ENCODE results near the gene TLR7.

The TLR7 gene

DNA sequence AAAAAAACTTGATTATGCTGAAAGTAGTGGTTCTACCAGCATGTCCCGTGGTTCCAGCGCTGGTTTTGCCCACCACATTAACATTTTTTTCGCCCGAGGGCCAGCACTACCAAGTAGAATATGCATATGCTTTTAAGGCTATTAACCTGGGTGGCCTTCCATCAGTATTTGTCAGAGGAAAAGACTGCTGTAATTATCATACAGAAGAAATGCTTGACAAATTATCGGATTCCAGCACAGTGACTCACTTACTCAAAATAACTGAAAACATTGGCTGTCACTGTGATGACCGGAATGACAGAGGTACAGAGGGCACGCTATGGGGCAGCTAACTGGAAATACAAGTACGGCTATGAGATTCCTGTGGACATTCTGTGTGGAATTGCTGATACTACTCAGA, 41.1 kb upstream of the TLR7 start:
- Histone ChIP-seq H3K9me3 (ENCODE audit: severe bottlenecking) (no peaks in the 10 kb centered on the region), H3K4me3 (ENCODE audit: severe bottlenecking) (no peak overlapping the region), H3K27me3 (ENCODE audit: insufficient read depth, poor library complexity, severe bottlenecking) (no peaks in the 10 kb centered on the region), H3K36me3 (ENCODE audit: low read depth) (peaks cover 7% of the 10 kb centered on the region), H3K4me1 (ENCODE audit: insufficient read depth, poor library complexity, severe bottlenecking) (no peaks in the 10 kb centered on the region), H3K27ac (ENCODE audit: poor library complexity, severe bottlenecking) (no peak overlapping the region)
- DNase-seq (ENCODE audit: low spot score) = no peak
- TF ChIP-seq, protein P1, sequence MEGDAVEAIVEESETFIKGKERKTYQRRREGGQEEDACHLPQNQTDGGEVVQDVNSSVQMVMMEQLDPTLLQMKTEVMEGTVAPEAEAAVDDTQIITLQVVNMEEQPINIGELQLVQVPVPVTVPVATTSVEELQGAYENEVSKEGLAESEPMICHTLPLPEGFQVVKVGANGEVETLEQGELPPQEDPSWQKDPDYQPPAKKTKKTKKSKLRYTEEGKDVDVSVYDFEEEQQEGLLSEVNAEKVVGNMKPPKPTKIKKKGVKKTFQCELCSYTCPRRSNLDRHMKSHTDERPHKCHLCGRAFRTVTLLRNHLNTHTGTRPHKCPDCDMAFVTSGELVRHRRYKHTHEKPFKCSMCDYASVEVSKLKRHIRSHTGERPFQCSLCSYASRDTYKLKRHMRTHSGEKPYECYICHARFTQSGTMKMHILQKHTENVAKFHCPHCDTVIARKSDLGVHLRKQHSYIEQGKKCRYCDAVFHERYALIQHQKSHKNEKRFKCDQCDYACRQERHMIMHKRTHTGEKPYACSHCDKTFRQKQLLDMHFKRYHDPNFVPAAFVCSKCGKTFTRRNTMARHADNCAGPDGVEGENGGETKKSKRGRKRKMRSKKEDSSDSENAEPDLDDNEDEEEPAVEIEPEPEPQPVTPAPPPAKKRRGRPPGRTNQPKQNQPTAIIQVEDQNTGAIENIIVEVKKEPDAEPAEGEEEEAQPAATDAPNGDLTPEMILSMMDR (IDR thresholded peaks at IDR 0.05; ENCODE audit: poor library complexity, severe bottlenecking) = no peak
- no peak for ATAC-seq (ENCODE audit: low read depth)

DNA sequence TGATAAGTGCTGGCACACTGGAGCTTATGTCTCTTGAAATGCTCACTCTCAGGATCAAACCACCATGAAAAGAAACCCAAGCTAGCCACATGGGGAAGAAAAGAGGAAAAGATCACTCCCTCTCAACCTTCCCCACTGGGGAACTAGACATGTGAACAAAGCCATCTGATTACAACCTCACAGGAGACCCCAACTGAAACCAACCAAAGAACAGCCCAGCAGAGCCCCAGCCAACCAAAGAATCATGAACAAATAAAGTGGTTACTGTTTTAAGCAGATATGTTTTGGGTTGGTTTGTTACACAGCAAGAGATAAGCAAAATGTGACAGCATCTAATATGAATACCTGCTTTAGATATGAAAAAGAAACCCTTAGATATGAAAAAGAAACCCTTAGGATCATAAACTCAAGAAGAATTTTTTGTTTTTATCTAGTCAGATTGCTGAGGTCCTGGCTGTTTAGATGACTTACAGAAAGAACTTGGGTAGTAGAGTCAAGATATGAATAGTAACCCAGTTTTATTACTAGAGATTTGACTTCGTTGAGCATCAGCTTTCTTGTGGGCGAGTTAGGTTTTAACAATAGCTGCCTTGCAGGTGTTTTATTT, 23.7 kb upstream of the TLR7 start:
- DNase-seq (ENCODE audit: low spot score) (no peak), ATAC-seq (ENCODE audit: low read depth) (no peak)
- Histone ChIP-seq H3K27me3 (ENCODE audit: insufficient read depth, poor library complexity, severe bottlenecking) (no peaks in the 10 kb centered on the region), H3K9me3 (ENCODE audit: severe bottlenecking) (no peaks in the 10 kb centered on the region), H3K36me3 (ENCODE audit: low read depth) (no peaks in the 10 kb centered on the region), H3K4me1 (ENCODE audit: insufficient read depth, poor library complexity, severe bottlenecking) (no peaks in the 10 kb centered on the region), H3K4me3 (ENCODE audit: severe bottlenecking) (no peak overlapping the region), H3K27ac (ENCODE audit: poor library complexity, severe bottlenecking) (no peak overlapping the region)
- TF ChIP-seq, protein P1 (IDR thresholded peaks at IDR 0.05; ENCODE audit: poor library complexity, severe bottlenecking) = no peak

DNA sequence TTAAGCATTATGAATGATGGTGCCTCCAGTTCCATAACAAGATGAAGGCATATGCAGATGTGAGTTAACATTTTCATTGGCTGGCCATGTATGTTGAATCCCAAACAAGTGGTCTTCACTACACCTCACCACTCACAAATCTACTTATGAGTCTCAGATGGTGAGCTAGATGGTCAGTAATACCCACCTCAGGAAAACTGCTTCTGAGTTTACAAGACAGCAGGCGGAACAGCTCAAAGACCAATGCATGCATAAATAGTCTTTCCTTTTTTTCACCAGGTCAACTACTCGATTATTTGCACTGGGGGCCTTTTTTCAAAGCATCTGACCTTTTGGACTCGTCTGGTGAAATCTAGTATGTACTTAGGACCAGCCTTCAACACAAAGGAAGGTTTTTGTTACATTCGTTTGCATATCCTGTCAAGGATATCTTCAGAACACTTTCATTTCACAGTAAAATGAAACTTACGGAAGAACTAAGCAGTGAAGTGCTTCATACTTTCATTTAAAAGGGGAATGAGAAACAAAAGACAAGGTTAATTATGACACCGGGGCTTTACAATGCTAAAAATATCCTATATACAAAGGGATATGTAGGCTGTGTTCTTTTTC, 23.1 kb upstream of the TLR7 start:
- Histone ChIP-seq H3K9me3 (ENCODE audit: severe bottlenecking) (no peaks in the 10 kb centered on the region), H3K27ac (ENCODE audit: poor library complexity, severe bottlenecking) (no peak overlapping the region), H3K27me3 (ENCODE audit: insufficient read depth, poor library complexity, severe bottlenecking) (no peaks in the 10 kb centered on the region), H3K36me3 (ENCODE audit: low read depth) (no peaks in the 10 kb centered on the region), H3K4me1 (ENCODE audit: insufficient read depth, poor library complexity, severe bottlenecking) (no peaks in the 10 kb centered on the region), H3K4me3 (ENCODE audit: severe bottlenecking) (no peak overlapping the region)
- DNase-seq (ENCODE audit: low spot score) (no peak), ATAC-seq (ENCODE audit: low read depth) (no peak)
- TF ChIP-seq, protein P1 (IDR thresholded peaks at IDR 0.05; ENCODE audit: poor library complexity, severe bottlenecking) = no peak

DNA sequence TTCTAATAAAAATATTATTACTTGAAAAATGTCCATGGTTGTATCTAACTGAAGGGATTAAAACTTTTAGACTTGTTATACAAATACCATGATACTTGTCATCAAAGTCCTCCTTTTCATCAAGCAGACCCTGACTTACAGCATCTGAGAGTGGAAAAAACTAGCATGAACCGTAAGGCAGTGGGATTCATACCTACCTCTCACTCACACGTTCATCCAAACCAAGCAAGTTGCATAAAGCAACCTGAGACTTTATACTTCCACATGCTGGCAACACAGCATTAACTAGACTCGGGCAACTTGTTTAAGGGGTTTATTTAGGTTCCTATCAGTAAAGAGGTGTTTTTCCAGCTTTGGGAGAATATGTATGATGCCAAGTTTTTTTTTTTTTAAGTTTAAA, 22.6 kb upstream of the TLR7 start:
- Histone ChIP-seq H3K4me1 (ENCODE audit: insufficient read depth, poor library complexity, severe bottlenecking) (no peaks in the 10 kb centered on the region), H3K27me3 (ENCODE audit: insufficient read depth, poor library complexity, severe bottlenecking) (no peaks in the 10 kb centered on the region), H3K9me3 (ENCODE audit: severe bottlenecking) (no peaks in the 10 kb centered on the region), H3K27ac (ENCODE audit: poor library complexity, severe bottlenecking) (no peak overlapping the region), H3K4me3 (ENCODE audit: severe bottlenecking) (no peak overlapping the region), H3K36me3 (ENCODE audit: low read depth) (no peaks in the 10 kb centered on the region)
- DNase-seq (ENCODE audit: low spot score) (no peak), ATAC-seq (ENCODE audit: low read depth) (no peak)
- TF ChIP-seq, protein P1 (IDR thresholded peaks at IDR 0.05; ENCODE audit: poor library complexity, severe bottlenecking) = no peak

DNA sequence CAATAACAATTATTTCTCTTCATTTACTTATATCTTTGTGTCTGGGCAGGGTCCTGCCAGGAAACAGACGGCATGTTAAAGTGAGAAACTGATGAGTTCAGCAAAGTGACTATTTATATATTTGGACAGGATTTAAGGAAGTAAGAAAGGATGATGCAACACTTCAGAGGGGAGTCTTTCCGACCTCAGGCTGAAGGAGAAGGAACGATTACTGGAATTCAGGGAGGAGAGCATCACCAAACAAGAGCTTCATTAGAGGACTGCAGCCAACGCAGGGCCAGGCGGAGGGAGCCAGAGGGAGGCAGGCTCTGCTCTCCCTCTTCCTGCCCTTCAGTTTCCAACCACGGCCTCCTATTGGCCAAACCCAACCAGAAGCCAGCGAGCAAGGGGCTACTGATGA, 1.5 kb upstream of the TLR7 start:
- ATAC-seq (ENCODE audit: low read depth) (no peak), DNase-seq (ENCODE audit: low spot score) (no peak)
- Histone ChIP-seq H3K4me3 (ENCODE audit: severe bottlenecking) (no peak overlapping the region), H3K4me1 (ENCODE audit: insufficient read depth, poor library complexity, severe bottlenecking) (no peaks in the 10 kb centered on the region), H3K27ac (ENCODE audit: poor library complexity, severe bottlenecking) (no peak overlapping the region), H3K27me3 (ENCODE audit: insufficient read depth, poor library complexity, severe bottlenecking) (no peaks in the 10 kb centered on the region), H3K36me3 (ENCODE audit: low read depth) (no peaks in the 10 kb centered on the region), H3K9me3 (ENCODE audit: severe bottlenecking) (no peaks in the 10 kb centered on the region)
- TF ChIP-seq, protein P1 (IDR thresholded peaks at IDR 0.05; ENCODE audit: poor library complexity, severe bottlenecking) = no peak
